Activated CD4-positive, alpha-beta T cell treated with anti-CD3 and anti-CD28 coated beads for 4 hours (primary cell): ENCODE measurements around the gene DRAXIN.

Experiments used
- DNase-seq, 2 donors: peaks; one replicate each; pipeline ENCODE4 v3.0.0-alpha.2; 2020

DRAXIN gene

GRCh38 chr1:11657654-11658053 lies 33.9 kb upstream of the DRAXIN start:
- DNase-seq: no peak

- no peak for DNase-seq
Measured at GRCh38 chr1:11658542-11658941, 33.0 kb upstream of the DRAXIN start.

GRCh38 chr1:11659748-11660147 lies 31.8 kb upstream of the DRAXIN start:
- no peak for DNase-seq

GRCh38 chr1:11661103-11661502 lies 30.4 kb upstream of the DRAXIN start:
- DNase-seq: no peak

- DNase-seq: peak; percentile 49 to 70
Measured at GRCh38 chr1:11664336-11665065, 27.0 kb upstream of the DRAXIN start.

- DNase-seq: no peak
Measured at GRCh38 chr1:11668516-11668915, 23.0 kb upstream of the DRAXIN start.

GRCh38 chr1:11670747-11671146 lies 20.8 kb upstream of the DRAXIN start:
- DNase-seq: no peak

GRCh38 chr1:11671205-11671543 lies 20.3 kb upstream of the DRAXIN start:
- DNase-seq: no peak

GRCh38 chr1:11671544-11672286 lies 19.8 kb upstream of the DRAXIN start:
- no peak for DNase-seq

- no peak for DNase-seq
Measured at GRCh38 chr1:11673089-11673769, 18.3 kb upstream of the DRAXIN start.

- DNase-seq: no peak
Measured at GRCh38 chr1:11674488-11674887, 17.0 kb upstream of the DRAXIN start.

GRCh38 chr1:11675325-11675724 lies 16.2 kb upstream of the DRAXIN start:
- DNase-seq: no peak

- no peak for DNase-seq
Measured at GRCh38 chr1:11676386-11677103, 15.0 kb upstream of the DRAXIN start.

GRCh38 chr1:11678442-11678841 lies 13.1 kb upstream of the DRAXIN start:
- no peak for DNase-seq

GRCh38 chr1:11680270-11681070 lies 11.0 kb upstream of the DRAXIN start:
- no peak for DNase-seq

GRCh38 chr1:11681071-11681771 lies 10.3 kb upstream of the DRAXIN start, which contains the start of gene MAD2L2:
TSS of gene MAD2L2 (minus strand) at chr1:11681148. CDS start at chr1:11680601, 547 bp downstream.
- peak; percentile 90 to 91 for DNase-seq

GRCh38 chr1:11682287-11682771 lies 9.2 kb upstream of the DRAXIN start:
- no peak for DNase-seq

- no peak for DNase-seq
Measured at GRCh38 chr1:11682799-11683198, 8.7 kb upstream of the DRAXIN start.

- no peak for DNase-seq
Measured at GRCh38 chr1:11684070-11684469, 7.4 kb upstream of the DRAXIN start.

- no peak for DNase-seq
Measured at GRCh38 chr1:11685210-11685752, 6.2 kb upstream of the DRAXIN start.

- DNase-seq: no peak
Measured at GRCh38 chr1:11688506-11688905, 3.0 kb upstream of the DRAXIN start.
